GM12878 (cell line): Measurements from ENCODE around the gene WIPF2. TPM values are rescaled to one million over a fixed set of nuclear protein-coding genes. Genes with fewer than 3 reads are reported as not detected.

Experiments used
- ATAC-seq: fragments of 200-7000 bp; cut with Tn5 transposase; 3 replicates; pipeline ENCODE4 v1.9.1; 2020; ENCODE audit warnings: mild to moderate bottlenecking, moderate library complexity
- BruUV-seq: library from RNA; stranded (reverse); fragments of 400-500 nt; replicated peaks from 2 replicates; lab custom pipeline; 2021; lab: Mats Ljungman, UMichigan
- CTCF ChIA-PET: fragments of 300-600 bp; sonication (Branson Sonifier 250); formaldehyde crosslinking; extraction: SDS; loops from one replicate; lab custom pipeline; 2021; ENCODE audit warnings: inconsistent platforms; lab: Yijun Ruan, JAX
- POLR2A ChIA-PET: fragments of 350-600 bp; formaldehyde crosslinking; extraction: SDS; loops from one replicate; lab custom pipeline; 2021; ENCODE audit warnings: inconsistent platforms; lab: Charles Lee
- RAD21 ChIA-PET: fragments of 300-600 bp; sonication (Branson Sonifier 250); formaldehyde crosslinking; loops from one replicate; lab custom pipeline; 2023; ENCODE audit warnings: antibody characterized with exemption; ENCODE audit not compliant: unreplicated experiment; lab: Charles Lee
- SMC1A ChIA-PET: fragments of 300-600 bp; sonication (Branson Sonifier 250); formaldehyde crosslinking; loops from one replicate; lab custom pipeline; 2023; ENCODE audit not compliant: unreplicated experiment, uncharacterized antibody; lab: Charles Lee
- DNase-seq: peaks from one replicate; pipeline ENCODE4 v3.0.0-alpha.2; 2011; ENCODE audit warnings: low read depth, low spot score
- FAIRE-seq: peaks from 3 replicates; lab custom pipeline; 2011; peaks lifted over from hg19 to GRCh38; lab: Jason Lieb, UNC
- H2AFZ ChIP-seq: 2 replicates; pipeline ENCODE4 v1.6.0; 2011; ENCODE audit warnings: low read depth, low read length, control low read depth; ENCODE audit not compliant: control insufficient read depth
- H3K27ac ChIP-seq: 2 replicates; pipeline ENCODE4 v1.5.1; 2011; ENCODE audit warnings: control low read depth; ENCODE audit not compliant: control insufficient read depth, insufficient read depth
- H3K27me3 ChIP-seq, 2 experiments: replicated peaks in 1 of 2; 2 replicates each; pipeline versions ENCODE4 v1.6.0 to v1.6.1; 2011; ENCODE audit warnings: low read length in 1 of 2; ENCODE audit not compliant: control insufficient read depth in 2 of 2, insufficient read depth in 2 of 2
- H3K36me3 ChIP-seq, 2 experiments: 2 replicates each; pipeline ENCODE4 v1.5.1; 2011; ENCODE audit warnings: low read length in 1 of 2; ENCODE audit not compliant: control insufficient read depth in 2 of 2, insufficient read depth in 2 of 2
- H3K4me1 ChIP-seq: 2 replicates; pipeline ENCODE4 v1.6.1; 2011; ENCODE audit warnings: mild to moderate bottlenecking, low read length, moderate library complexity, mixed read lengths; ENCODE audit not compliant: control insufficient read depth, insufficient read depth
- H3K4me2 ChIP-seq: 2 replicates; pipeline ENCODE4 v1.6.0; 2011; ENCODE audit warnings: control low read depth; ENCODE audit not compliant: control insufficient read depth, insufficient read depth
- H3K4me3 ChIP-seq: fragments of 200-600 bp; sonication (generic); 2 replicates; pipeline ENCODE4 v1.5.1; 2016
- H3K79me2 ChIP-seq: 2 replicates; pipeline ENCODE4 v1.6.0; 2011; ENCODE audit warnings: low read length; ENCODE audit not compliant: control insufficient read depth, insufficient read depth
- H3K9ac ChIP-seq: 2 replicates; pipeline ENCODE4 v1.8.0; 2011; ENCODE audit warnings: low read length, control low read depth, mixed read lengths; ENCODE audit not compliant: control insufficient read depth, insufficient read depth
- H3K9me3 ChIP-seq: replicated peaks from 3 replicates; pipeline ENCODE4 v1.5.1; 2011; ENCODE audit warnings: mild to moderate bottlenecking, low read length; ENCODE audit not compliant: control insufficient read depth, insufficient read depth
- H4K20me1 ChIP-seq: 2 replicates; pipeline ENCODE4 v1.6.0; 2011; ENCODE audit not compliant: control insufficient read depth, insufficient read depth
- BCL11A ChIP-seq: IDR thresholded peaks from 2 replicates; pipeline ENCODE4 v1.6.1; 2011; ENCODE audit warnings: low read depth, low read length
- CBX5 ChIP-seq: sonication (generic); IDR thresholded peaks from 2 replicates; pipeline ENCODE4 v1.6.1; 2016; ENCODE audit warnings: low read depth, moderate library complexity, mild to moderate bottlenecking, inconsistent platforms
- DPF2 ChIP-seq: fragments of 450-650 bp; IDR thresholded peaks from 2 replicates; pipeline ENCODE4 v1.6.1; 2017; ENCODE audit warnings: mild to moderate bottlenecking
- EP300 ChIP-seq, 2 experiments: fragments of 150-350 bp in 1 of 2; IDR thresholded peaks; 2 replicates each; pipeline ENCODE4 v1.6.1; 2011 to 2012; ENCODE audit warnings: low read depth in 2 of 2, low read length in 2 of 2, borderline replicate concordance in 1 of 2, improper control_type of control experiment in 1 of 2, inconsistent platforms in 1 of 2; ENCODE audit not compliant: control insufficient read depth in 1 of 2
- LARP7 ChIP-seq: fragments of 450-650 bp; IDR thresholded peaks from 2 replicates; pipeline ENCODE4 v1.6.1; 2017; ENCODE audit warnings: mild to moderate bottlenecking
- MLLT1 ChIP-seq: fragments of 450-650 bp; IDR thresholded peaks from 2 replicates; pipeline ENCODE4 v1.6.1; 2016; ENCODE audit warnings: mild to moderate bottlenecking
- MTA3 ChIP-seq: IDR thresholded peaks from 2 replicates; pipeline ENCODE4 v1.6.1; 2012; ENCODE audit warnings: low read length, inconsistent platforms, borderline replicate concordance
- MYB ChIP-seq: fragments of 150-350 bp; IDR thresholded peaks from 2 replicates; pipeline ENCODE4 v1.6.1; 2014; ENCODE audit warnings: mild to moderate bottlenecking, low read depth, low read length, borderline replicate concordance
- NKRF ChIP-seq: fragments of 450-650 bp; conservative IDR thresholded peaks from 2 replicates; pipeline ENCODE4 v1.6.1; 2017; ENCODE audit warnings: mild to moderate bottlenecking, moderate library complexity
- PML ChIP-seq: IDR thresholded peaks from 2 replicates; pipeline ENCODE4 v1.6.1; 2012; ENCODE audit warnings: low read length, inconsistent platforms
- STAT3 ChIP-seq: IDR thresholded peaks from 2 replicates; pipeline ENCODE4 v1.6.1; 2011; ENCODE audit warnings: low read depth, low read length, improper control_type of control experiment
- SUZ12 ChIP-seq: fragments of 200-600 bp; sonication (generic); IDR thresholded peaks from one replicate; pipeline ENCODE4 v1.6.1; 2018; ENCODE audit warnings: antibody characterized with exemption, mild to moderate bottlenecking; ENCODE audit not compliant: unreplicated experiment
- TARDBP ChIP-seq: IDR thresholded peaks from 2 replicates; pipeline ENCODE4 v1.6.1; 2016; ENCODE audit warnings: borderline replicate concordance
- TCF3 ChIP-seq: IDR thresholded peaks from 2 replicates; pipeline ENCODE4 v1.6.1; 2012; ENCODE audit warnings: low read depth, mild to moderate bottlenecking, low read length, borderline replicate concordance; ENCODE audit not compliant: insufficient read depth
- USF1 ChIP-seq: IDR thresholded peaks from 2 replicates; pipeline ENCODE4 v1.6.1; 2011; ENCODE audit warnings: borderline replicate concordance, low read depth, mild to moderate bottlenecking, moderate library complexity, mixed read lengths, low read length; ENCODE audit not compliant: insufficient read depth; ENCODE audit errors: extremely low read length
- ZBTB4 ChIP-seq: fragments of 450-650 bp; formaldehyde crosslinking; IDR thresholded peaks from 2 replicates; pipeline ENCODE4 v1.4.0; 2022; ENCODE audit warnings: mild to moderate bottlenecking, moderate library complexity
- ZNF24 ChIP-seq: fragments of 450-650 bp; IDR thresholded peaks from 2 replicates; pipeline ENCODE4 v1.6.1; 2017; ENCODE audit warnings: antibody characterized with exemption, mild to moderate bottlenecking
- WGBS: methylation state at CpG from one replicate; pipeline ENCODE4 v1.1.6; 2016; ENCODE audit warnings: low lambda C conversion rate; ENCODE audit not compliant: insufficient replicate concordance, insufficient coverage; ENCODE audit errors: missing lambda C conversion rate; 5-methylcytosine and 5-hydroxymethylcytosine counted together
- in situ Hi-C: fragments of 300-500 bp; cut with MboI; formaldehyde crosslinking; loops from 9 replicates; pipeline ENCODE4 v1.14.3; 2018; ENCODE audit warnings: mixed read lengths
- intact Hi-C: fragments of 100-400 bp; cut with micrococcal nuclease; formaldehyde crosslinking; loops from one replicate; pipeline ENCODE4 v1.14.2; 2022; ENCODE audit not compliant: unreplicated experiment
- polyA plus RNA-seq, 11 experiments: library from polyadenylated mRNA; depleted of rRNA in 4 of 11; unstranded in 6 of 11; stranded (reverse) in 5 of 11; fragments of >200 nt; fragmentation: Nextera tagmentation in 4 of 11; fragmentation: Illumina TruSeq in 1 of 11; extraction: Ambion mirVana in 4 of 11; extraction: Trizol in 1 of 11; gene quantifications; 1 replicate in 1 of 11; 2 replicates in 10 of 11; pipeline versions ENCODE4 v1.2.1 to v1.2.3, GENCODE V29; 2011 to 2016; ENCODE audit warnings: inconsistent platforms in 2 of 11, missing spikeins in 2 of 11, low read depth in 1 of 11
- total RNA-seq, 4 experiments: library from RNA; depleted of rRNA in 3 of 4; stranded (reverse); fragments of >200 nt in 3 of 4; fragmentation: Illumina TruSeq in 1 of 4; extraction: Trizol in 1 of 4; gene quantifications; 2 replicates each; pipeline versions ENCODE4 v1.2.1 to v1.2.3, GENCODE V29; 2013 to 2021

The WIPF2 gene
- total and polyA plus RNA-seq, 10 of the 15 experiments (the other 5 are each of a cell fraction or from before 2014, with no cell fraction given), result 4.2 to 20.8 (median 7.1) TPM

GRCh38 chr17:40264458-40265185 is 45.5 kb downstream of the WIPF2 start:
- Histone ChIP-seq H3K27me3 (no peaks in the 10 kb centered on the region), H3K27ac (no peak overlapping the region), H3K4me3 (no peak overlapping the region), H3K9me3 (no peaks in the 10 kb centered on the region), H3K79me2 (no peaks in the 10 kb centered on the region), H3K4me1 (no peaks in the 10 kb centered on the region), H3K4me2 (no peak overlapping the region), H3K9ac (no peak overlapping the region), H4K20me1 (no peaks in the 10 kb centered on the region), H3K36me3 (peaks cover 10 to 11% of the 10 kb centered on the region in 2 experiments), H2AFZ (no peak overlapping the region)
- no peak for DNase-seq
- in situ Hi-C loops (no loop called here), intact Hi-C loops (no loop called here)
- ChIA-PET SMC1A (no interaction called here), CTCF (no interaction called here), POLR2A (no interaction called here), RAD21 (interaction anchor here (0.6 kb wide), 1 partner anchor 200 kb away, joined by 3 read pairs; no protein-coding TSS in a partner anchor)
- BruUV-seq, result no TSS peak
- ATAC-seq, result no peak
- FAIRE-seq, result no peak
- WGBS, result 99% methylated on average over 17 of the region's 21 CpGs
- TF ChIP-seq ZNF24 (no peak), TARDBP (no peak), SUZ12 (no peak), USF1 (no peak), MLLT1 (no peak), MTA3 (no peak), ZBTB4 (CRISPR knock-in tag) (no peak), TCF3 (no peak), NKRF (no peak), DPF2 (no peak), CBX5 (no peak), LARP7 (no peak), MYB (no peak), STAT3 (no peak), BCL11A (no peak), PML (no peak), EP300 (IDR thresholded peaks at IDR 0.05; ENCODE audit: borderline replicate concordance in 1 of 2, control insufficient read depth in 1 of 2, low read depth in 2 of 2, low read length in 2 of 2) (no peak)
